ENCODE measurements around the gene MUL1. TPM values are rescaled to one million over a fixed set of nuclear protein-coding genes. Genes with fewer than 3 reads are reported as not detected.
A peak's percentile ranks its signal among the peaks of the same experiment; 100 is the strongest.

Gene MUL1
- total and polyA plus RNA-seq, 9 of the 15 experiments (the other 6 are each of a cell fraction or from before 2014, with no cell fraction given) = 10.4 to 32.9 (median 19.3) TPM

DNA sequence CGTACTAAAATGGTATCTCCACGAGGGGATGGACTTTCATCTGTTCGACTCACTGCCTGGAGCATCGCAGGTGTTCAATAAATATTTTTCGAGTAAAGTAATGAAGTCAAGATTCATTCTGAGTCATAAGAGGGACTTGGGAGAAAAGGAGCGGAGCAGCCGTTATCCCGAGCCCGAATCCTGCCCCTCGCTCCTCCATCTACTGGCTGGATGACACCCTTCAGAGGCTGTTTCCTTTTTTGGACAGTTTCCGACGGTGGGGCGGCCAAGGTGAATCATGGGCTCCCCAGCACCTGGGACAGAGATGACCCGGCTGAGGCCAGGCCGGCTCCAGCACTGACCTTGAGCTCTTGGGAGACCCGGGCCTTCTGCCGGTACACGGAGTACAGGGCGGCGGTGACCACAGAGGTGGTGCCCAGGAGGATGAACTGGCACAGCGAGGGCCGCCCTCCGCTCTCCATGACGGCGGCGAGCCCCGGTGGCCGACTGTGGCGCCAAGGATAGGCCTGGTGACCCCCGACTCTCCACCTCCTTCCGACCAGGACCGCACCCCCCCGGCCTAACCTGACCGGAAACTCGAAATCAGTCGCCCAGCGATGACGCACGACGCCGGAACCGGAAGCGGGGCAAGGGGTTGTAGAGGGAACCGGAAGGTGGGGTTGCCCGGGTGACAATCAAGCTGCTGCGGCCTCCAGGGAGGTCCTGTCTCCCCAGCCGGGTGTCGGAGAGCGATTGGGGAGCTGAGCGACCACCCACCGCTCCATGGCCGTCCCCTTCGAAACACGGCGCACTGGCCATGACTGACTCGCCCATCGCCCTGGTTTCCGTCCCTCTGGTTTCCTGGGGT, at the start of gene MUL1 (continued):
- no peak for TF ChIP-seq ILF3 (IDR thresholded peaks at IDR 0.05; ENCODE audit: borderline replicate concordance)
- TF ChIP-seq ZNF780A (CRISPR knock-in tag; IDR thresholded peaks at IDR 0.05) = no peak
- TF ChIP-seq, protein P1, sequence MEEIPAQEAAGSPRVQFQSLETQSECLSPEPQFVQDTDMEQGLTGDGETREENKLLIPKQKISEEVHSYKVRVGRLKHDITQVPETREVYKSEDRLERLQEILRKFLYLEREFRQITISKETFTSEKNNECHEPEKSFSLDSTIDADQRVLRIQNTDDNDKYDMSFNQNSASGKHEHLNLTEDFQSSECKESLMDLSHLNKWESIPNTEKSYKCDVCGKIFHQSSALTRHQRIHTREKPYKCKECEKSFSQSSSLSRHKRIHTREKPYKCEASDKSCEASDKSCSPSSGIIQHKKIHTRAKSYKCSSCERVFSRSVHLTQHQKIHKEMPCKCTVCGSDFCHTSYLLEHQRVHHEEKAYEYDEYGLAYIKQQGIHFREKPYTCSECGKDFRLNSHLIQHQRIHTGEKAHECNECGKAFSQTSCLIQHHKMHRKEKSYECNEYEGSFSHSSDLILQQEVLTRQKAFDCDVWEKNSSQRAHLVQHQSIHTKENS (CRISPR knock-in tag; IDR thresholded peaks at IDR 0.05) = no peak
- 0 out of 2 replicates have a peak, but pooled peaks have one; percentile 22 for TF ChIP-seq XRCC5 (IDR thresholded peaks at IDR 0.05; ENCODE audit: low read depth, low read length)
- TF ChIP-seq CHD4 (IDR thresholded peaks at IDR 0.05; ENCODE audit: insufficient read depth, insufficient replicate concordance, low read depth, low read length, poor library complexity, severe bottlenecking) = no peak
- TF ChIP-seq FOXK1 (CRISPR knock-in tag; IDR thresholded peaks at IDR 0.05; ENCODE audit: borderline replicate concordance) = peak; percentile 94; the same call in 1 of the 2 replicates
- peak; percentile 89 for TF ChIP-seq NR2C2 (CRISPR knock-in tag; IDR thresholded peaks at IDR 0.05)
- peak; percentile 97 for TF ChIP-seq NR2C2 (tag; IDR thresholded peaks at IDR 0.05)
- TF ChIP-seq, protein P2, sequence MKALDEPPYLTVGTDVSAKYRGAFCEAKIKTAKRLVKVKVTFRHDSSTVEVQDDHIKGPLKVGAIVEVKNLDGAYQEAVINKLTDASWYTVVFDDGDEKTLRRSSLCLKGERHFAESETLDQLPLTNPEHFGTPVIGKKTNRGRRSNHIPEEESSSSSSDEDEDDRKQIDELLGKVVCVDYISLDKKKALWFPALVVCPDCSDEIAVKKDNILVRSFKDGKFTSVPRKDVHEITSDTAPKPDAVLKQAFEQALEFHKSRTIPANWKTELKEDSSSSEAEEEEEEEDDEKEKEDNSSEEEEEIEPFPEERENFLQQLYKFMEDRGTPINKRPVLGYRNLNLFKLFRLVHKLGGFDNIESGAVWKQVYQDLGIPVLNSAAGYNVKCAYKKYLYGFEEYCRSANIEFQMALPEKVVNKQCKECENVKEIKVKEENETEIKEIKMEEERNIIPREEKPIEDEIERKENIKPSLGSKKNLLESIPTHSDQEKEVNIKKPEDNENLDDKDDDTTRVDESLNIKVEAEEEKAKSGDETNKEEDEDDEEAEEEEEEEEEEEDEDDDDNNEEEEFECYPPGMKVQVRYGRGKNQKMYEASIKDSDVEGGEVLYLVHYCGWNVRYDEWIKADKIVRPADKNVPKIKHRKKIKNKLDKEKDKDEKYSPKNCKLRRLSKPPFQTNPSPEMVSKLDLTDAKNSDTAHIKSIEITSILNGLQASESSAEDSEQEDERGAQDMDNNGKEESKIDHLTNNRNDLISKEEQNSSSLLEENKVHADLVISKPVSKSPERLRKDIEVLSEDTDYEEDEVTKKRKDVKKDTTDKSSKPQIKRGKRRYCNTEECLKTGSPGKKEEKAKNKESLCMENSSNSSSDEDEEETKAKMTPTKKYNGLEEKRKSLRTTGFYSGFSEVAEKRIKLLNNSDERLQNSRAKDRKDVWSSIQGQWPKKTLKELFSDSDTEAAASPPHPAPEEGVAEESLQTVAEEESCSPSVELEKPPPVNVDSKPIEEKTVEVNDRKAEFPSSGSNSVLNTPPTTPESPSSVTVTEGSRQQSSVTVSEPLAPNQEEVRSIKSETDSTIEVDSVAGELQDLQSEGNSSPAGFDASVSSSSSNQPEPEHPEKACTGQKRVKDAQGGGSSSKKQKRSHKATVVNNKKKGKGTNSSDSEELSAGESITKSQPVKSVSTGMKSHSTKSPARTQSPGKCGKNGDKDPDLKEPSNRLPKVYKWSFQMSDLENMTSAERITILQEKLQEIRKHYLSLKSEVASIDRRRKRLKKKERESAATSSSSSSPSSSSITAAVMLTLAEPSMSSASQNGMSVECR (CRISPR knock-in tag; IDR thresholded peaks at IDR 0.05) = peak; percentile 95
- no peak for TF ChIP-seq CBX5 (IDR thresholded peaks at IDR 0.05; ENCODE audit: borderline replicate concordance, low read depth)
- TF ChIP-seq BHLHE40 (IDR thresholded peaks at IDR 0.05; ENCODE audit: low read length) = peak; percentile 19; the same call in 1 of the 2 replicates
- TF ChIP-seq ZNF586 (CRISPR knock-in tag; conservative IDR thresholded peaks at IDR 0.05) = no peak
- TF ChIP-seq, protein P3, sequence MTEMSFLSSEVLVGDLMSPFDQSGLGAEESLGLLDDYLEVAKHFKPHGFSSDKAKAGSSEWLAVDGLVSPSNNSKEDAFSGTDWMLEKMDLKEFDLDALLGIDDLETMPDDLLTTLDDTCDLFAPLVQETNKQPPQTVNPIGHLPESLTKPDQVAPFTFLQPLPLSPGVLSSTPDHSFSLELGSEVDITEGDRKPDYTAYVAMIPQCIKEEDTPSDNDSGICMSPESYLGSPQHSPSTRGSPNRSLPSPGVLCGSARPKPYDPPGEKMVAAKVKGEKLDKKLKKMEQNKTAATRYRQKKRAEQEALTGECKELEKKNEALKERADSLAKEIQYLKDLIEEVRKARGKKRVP (CRISPR knock-in tag; IDR thresholded peaks at IDR 0.05) = no peak
- TF ChIP-seq CC2D1A (IDR thresholded peaks at IDR 0.05) = peak; percentile 69
- TF ChIP-seq, protein P4, sequence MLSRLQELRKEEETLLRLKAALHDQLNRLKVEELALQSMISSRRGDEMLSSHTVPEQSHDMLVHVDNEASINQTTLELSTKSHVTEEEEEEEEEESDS (CRISPR knock-in tag; IDR thresholded peaks at IDR 0.05) = no peak
- TF ChIP-seq SUPT5H (IDR thresholded peaks at IDR 0.05) = peak; percentile 85
- TF ChIP-seq ZNF830 (CRISPR knock-in tag; IDR thresholded peaks at IDR 0.05) = 0 out of 2 replicates have a peak, but pooled peaks have one; percentile 67
- peak; percentile 26; the same call in 1 of the 2 replicates for TF ChIP-seq ARID1B (IDR thresholded peaks at IDR 0.05)
- TF ChIP-seq BDP1 (IDR thresholded peaks at IDR 0.05; ENCODE audit: insufficient read depth, insufficient read length) = no peak
- TF ChIP-seq, protein P5, sequence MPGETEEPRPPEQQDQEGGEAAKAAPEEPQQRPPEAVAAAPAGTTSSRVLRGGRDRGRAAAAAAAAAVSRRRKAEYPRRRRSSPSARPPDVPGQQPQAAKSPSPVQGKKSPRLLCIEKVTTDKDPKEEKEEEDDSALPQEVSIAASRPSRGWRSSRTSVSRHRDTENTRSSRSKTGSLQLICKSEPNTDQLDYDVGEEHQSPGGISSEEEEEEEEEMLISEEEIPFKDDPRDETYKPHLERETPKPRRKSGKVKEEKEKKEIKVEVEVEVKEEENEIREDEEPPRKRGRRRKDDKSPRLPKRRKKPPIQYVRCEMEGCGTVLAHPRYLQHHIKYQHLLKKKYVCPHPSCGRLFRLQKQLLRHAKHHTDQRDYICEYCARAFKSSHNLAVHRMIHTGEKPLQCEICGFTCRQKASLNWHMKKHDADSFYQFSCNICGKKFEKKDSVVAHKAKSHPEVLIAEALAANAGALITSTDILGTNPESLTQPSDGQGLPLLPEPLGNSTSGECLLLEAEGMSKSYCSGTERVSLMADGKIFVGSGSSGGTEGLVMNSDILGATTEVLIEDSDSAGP (CRISPR knock-in tag; IDR thresholded peaks at IDR 0.05) = 0 out of 2 replicates have a peak, but pooled peaks have one; percentile 52
